OCI-LY1 (cell line): ENCODE results near the gene ARL3.

Experiments used
- EZH2 ChIP-seq: fragments of 200-600 bp; sonication (generic), shearing (Covaris generic); IDR thresholded peaks from 2 replicates; pipeline ENCODE4 v1.8.0; 2017; ENCODE audit warnings: borderline replicate concordance, mixed run types, mild to moderate bottlenecking, antibody characterized with exemption, low read length, moderate library complexity, mixed read lengths
- TF ChIP-seq, protein P1 (sequence below): fragments of 200-600 bp; sonication (generic), shearing (Covaris generic); IDR thresholded peaks from 2 replicates; pipeline ENCODE4 v1.5.1; 2017; ENCODE audit warnings: mild to moderate bottlenecking, antibody characterized with exemption, low read length, moderate library complexity, mixed read lengths

DNA sequence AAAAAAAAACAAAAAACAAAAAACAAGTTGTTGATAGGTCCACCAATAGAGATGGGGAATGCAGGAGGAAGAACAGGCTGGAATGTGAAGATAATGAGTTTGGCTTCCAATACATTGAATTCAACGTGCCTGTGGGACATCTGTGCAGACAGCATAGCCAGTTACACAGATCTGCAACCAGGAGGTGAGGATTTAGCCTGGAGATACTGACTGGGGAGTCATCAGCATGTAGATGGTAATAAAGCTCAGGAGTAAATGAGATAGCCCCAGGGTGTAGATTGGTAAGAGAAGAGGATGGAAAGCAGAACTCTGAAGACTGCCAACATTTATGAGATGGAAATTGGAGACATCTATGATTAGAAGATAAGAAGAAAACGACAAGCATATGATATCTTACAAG lies 74.7 kb downstream of the ARL3 start:
- TF ChIP-seq, protein P1, sequence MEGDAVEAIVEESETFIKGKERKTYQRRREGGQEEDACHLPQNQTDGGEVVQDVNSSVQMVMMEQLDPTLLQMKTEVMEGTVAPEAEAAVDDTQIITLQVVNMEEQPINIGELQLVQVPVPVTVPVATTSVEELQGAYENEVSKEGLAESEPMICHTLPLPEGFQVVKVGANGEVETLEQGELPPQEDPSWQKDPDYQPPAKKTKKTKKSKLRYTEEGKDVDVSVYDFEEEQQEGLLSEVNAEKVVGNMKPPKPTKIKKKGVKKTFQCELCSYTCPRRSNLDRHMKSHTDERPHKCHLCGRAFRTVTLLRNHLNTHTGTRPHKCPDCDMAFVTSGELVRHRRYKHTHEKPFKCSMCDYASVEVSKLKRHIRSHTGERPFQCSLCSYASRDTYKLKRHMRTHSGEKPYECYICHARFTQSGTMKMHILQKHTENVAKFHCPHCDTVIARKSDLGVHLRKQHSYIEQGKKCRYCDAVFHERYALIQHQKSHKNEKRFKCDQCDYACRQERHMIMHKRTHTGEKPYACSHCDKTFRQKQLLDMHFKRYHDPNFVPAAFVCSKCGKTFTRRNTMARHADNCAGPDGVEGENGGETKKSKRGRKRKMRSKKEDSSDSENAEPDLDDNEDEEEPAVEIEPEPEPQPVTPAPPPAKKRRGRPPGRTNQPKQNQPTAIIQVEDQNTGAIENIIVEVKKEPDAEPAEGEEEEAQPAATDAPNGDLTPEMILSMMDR, result no peak
- no peak for TF ChIP-seq EZH2
